LNCaP clone FGC (cell line): ENCODE data around the gene DUT.

Experiments used
- DNase-seq: peaks from one replicate; pipeline ENCODE4 v3.0.0-alpha.2; 2011; ENCODE audit warnings: low read depth
- H3K4me3 ChIP-seq: 2 replicates; pipeline ENCODE4 v1.5.1; 2011; ENCODE audit warnings: mild to moderate bottlenecking, low read depth, low read length, control low read depth
- CTCF ChIP-seq: IDR thresholded peaks from 2 replicates; pipeline ENCODE4 v1.5.1; 2012; ENCODE audit warnings: mild to moderate bottlenecking; ENCODE audit not compliant: control insufficient read depth, insufficient read depth; ENCODE audit errors: extremely low read depth

Gene DUT

DNA sequence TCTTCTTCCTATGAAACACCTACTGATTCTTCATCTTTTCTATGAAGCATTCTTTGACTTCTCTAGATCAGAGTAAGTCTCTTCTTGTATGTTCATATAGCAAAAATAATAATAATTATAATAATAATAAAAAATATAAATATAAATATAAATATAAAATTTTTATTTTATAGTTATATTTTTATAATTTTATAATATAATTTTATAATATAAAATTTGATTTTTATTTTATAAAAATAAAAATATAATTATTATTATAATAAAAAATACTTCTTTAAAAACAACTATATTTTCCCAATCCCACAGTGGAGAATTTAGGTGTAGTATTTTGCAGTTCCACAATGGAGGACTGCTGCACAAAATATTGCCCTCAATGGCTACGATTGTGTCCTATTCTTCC, 34.3 kb downstream of the DUT start:
- no peak for DNase-seq
- no peak overlapping the region for H3K4me3 ChIP-seq
- TF ChIP-seq CTCF = no peak

- DNase-seq = no peak
- no peak for TF ChIP-seq CTCF
- H3K4me3 ChIP-seq = no peak overlapping the region
Measured at GRCh38 chr15:48366584-48367312, 35.5 kb downstream of the DUT start.

DNA sequence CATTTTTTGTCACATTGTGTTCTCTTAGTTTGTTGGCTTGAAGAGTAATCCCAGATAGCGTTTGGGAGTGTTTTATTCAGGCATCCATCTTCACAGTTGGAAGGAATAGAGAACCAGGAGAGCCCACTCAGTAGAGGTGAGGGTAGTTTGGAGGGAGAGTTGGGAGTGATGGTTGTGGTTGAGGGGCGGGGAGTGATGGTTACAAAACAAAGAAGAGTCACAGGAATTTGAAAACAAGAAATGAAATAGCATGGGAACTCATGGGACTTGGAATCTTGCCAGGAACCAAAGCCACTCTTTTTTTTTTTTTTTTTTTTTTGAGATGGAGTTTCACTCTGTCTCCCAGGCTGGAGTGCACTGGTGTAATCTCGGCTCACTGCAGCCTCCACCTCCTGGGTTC, 36.3 kb downstream of the DUT start:
- no peak for DNase-seq
- no peak for TF ChIP-seq CTCF
- H3K4me3 ChIP-seq = no peak overlapping the region

DNA sequence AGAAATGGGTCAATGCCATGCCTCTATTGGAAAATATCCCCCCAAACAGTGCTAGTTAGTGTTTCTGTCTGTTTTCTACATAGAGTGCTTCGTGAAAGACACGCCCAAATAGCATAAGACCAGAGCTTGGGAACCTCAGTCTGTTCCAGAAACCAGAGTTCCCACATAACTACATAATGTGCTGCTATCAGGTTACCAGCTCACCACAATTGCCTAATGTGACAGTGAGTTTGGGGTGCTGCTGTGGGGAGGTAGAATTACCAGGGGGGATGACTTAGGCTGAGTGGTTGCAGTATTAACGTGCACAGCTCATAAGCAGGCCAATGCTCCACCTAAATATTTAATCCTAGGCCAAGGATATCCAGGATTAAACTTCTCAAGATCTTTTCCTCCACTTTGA, 39.2 kb downstream of the DUT start:
- TF ChIP-seq CTCF = no peak
- no peak overlapping the region for H3K4me3 ChIP-seq
- DNase-seq = no peak

DNA sequence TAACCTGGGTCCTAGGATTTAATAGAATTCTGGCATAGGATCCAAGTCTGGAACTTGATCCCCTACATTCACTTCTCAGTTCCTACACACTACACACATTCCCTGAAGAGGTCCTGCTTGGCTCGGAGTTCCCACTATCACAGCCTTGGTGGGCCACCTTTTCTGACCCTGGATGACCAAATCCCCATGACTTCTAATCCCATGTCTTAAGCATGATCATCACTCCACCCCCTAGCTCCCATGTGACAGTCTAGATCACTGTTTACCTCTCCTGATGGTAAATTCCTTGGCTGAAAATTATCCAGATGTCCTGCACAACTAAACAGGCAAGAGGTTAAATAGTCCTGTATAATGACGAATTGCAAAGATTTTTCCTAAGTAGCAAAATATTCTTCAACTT, 40.3 kb downstream of the DUT start:
- H3K4me3 ChIP-seq = no peak overlapping the region
- no peak for TF ChIP-seq CTCF
- DNase-seq = no peak

GRCh38 chr15:48371961-48372360, 40.7 kb downstream of the DUT start:
- no peak overlapping the region for H3K4me3 ChIP-seq
- TF ChIP-seq CTCF = no peak
- no peak for DNase-seq

DNA sequence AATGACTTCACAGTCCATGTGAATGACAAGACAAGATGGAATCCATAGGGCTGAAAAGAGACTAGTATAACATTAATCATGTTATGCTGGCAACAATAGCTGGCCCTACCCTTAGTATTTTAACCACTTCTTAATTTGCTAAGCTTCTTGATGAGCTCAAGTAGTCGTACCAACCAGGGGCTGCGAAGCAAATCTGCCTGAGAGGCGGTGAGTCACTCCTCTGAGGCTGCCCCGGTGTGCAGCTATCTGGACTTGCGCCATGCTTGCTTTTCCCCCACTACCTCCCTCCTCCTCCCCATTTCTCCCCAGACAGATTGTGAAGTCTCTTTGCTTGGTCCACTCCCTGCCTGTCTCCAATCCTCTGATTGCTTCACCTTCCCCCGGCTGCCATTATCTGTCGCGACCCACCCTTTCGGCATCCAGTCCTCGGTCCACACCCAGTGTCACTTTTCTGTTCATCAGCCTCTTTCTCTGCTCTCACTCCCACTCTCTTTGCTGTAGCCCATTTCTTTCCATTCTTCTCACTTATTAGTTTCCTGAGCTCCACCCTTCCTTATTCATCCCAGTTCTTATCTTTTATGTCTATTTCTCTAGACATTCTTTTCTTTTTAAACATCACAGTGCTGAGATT, 42.7 kb downstream of the DUT start:
- no peak for TF ChIP-seq CTCF
- no peak for DNase-seq
- no peak overlapping the region for H3K4me3 ChIP-seq
